ENCODE measurements around the gene CT83.
A peak's percentile ranks its signal among the peaks of the same experiment; 100 is the strongest.

CT83 gene

DNA sequence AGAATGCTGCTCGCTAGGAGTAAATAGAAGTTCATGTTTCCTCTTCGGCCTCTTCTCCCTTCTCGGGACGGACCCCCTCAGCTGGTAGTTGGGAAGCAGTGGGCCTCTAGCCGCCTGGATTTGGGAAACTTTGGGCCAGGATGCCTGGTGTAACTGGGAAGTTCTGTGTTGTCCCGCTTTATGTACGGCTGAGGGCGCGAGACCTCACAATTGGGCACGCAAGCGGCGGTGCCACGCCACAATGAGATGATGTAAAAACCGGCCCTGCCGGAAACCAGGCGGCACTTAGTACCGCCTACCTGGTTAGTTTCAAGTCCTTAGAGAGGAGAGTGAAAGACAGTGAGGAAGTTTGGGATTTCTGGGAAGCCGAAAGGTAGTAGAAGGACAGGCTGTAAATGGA, at the start of gene CT83:
TSS of gene CT83 (minus strand) at position 155 of the 400 bp plus-strand sequence. CDS start at position 35, 120 bp downstream.
- FAIRE-seq = no peak

DNA sequence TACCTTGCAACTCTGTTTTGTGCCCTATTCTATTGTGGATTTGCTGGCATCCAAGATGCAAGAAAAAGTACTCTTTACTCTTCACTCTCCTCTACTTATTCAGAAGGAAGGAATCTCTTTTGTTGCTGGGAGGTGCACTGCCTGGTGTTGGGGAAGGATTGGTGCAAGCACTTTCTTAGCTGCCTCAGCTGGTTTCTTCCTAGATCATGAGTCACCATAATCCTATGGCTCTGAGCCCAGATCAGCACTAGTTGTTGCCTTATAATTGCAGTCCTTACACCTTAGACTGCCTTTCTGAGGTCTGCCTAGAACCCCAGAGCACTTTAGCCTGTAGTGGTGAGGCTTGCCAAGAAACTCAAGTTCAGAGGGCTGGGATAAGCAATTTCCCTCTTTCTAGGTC, 37.0 kb upstream of the CT83 start:
- FAIRE-seq = no peak

GRCh38 chrX:116493271-116493670, 30.5 kb upstream of the CT83 start:
- no peak for FAIRE-seq

GRCh38 chrX:116490104-116490503, 27.3 kb upstream of the CT83 start:
- FAIRE-seq = peak; percentile 98

DNA sequence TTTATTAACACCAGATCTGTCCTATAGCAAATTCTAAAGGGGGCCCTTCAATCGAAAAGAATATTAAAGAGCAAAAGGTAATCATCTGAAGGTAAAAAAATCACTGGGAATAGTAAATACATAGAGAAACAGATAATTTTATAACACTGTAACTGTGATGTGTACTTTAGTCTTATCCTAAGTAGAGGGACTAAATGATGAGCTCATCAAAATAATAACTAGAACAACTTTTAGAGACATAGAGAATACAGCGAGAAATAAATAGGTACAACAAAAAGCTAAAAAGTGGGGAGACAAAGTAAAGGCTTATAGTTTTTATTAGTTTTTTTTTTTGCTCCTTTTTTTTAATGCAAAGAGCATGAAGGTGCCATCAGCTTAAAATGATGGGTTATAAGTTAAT, 17.3 kb upstream of the CT83 start:
- FAIRE-seq = no peak

- no peak for FAIRE-seq
Measured at GRCh38 chrX:116449156-116449555, 13.6 kb downstream of the CT83 start.

GRCh38 chrX:116436358-116436816, 26.4 kb downstream of the CT83 start, which contains the start of gene SLC6A14:
Gene SLC6A14, plus strand, starts transcription at chrX:116436606. Its CDS starts 104 bp downstream, at chrX:116436710.
- FAIRE-seq = no peak

GRCh38 chrX:116435597-116435996, 27.2 kb downstream of the CT83 start:
- no peak for FAIRE-seq

DNA sequence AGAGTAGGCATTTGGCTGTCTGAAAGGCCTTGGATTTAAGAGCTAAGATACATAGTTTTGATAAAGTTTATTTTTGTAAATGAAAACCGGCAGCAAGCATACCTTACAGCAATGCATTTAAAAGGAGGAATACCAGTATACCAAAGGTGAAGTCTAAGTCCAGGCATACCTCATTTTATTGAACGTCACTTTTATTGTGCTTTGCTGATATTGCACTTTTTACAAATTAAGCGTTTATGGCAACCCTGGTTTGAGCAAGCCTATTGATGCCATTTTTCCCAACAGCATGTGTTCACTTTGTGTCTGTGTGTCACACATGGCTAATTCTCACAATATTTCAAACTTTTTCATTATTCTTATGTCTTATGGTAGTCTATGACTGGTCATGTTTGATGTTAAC, 34.8 kb downstream of the CT83 start:
- FAIRE-seq = no peak

DNA sequence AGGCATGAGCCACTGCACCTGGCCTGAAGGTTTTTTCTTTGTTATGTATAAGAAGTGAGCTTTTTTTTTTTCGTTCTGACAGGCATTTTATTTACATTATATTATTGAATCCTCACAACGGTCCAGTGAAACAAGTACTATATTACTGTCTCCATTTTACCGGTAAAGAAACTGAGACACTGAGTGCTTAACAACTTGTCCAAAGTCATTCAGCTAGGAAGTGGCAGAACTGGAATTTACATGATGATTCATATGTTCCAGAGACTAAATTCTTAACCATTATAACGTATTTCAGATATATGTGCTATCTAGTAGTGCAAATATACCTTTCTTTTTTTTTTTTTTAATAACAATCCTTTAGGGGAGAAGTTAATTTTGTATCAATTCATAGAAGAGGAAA, 44.8 kb downstream of the CT83 start:
- FAIRE-seq = no peak

DNA sequence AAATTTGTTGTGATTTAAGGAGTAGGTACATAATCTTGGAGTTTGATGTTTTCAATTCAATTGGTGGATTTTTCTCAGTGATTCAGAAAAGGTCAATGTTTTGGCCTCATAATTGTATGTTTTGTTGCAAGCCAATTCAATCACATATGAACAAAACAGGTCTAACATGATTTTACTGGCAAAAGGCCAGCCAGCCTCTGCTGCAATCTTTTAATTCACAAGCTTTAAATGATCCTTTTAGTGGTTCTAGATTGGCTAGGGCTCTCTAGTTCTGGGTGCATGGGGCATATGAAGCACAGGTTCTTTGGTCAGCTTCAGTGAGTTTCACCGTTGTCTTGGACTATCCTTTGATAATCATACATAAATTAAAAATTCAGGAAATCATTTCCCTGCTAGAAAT, 45.6 kb downstream of the CT83 start:
- no peak for FAIRE-seq

GRCh38 chrX:116413273-116413672, 49.5 kb downstream of the CT83 start:
- no peak for FAIRE-seq
